HG03469 (cell line): ENCODE data around the gene TOPORS.
"Not testable (repeated sequence)": the region's sequence is repeated elsewhere in the genome, so short reads cannot be mapped to it uniquely, and the experiment has no call there.

Experiments used
- ATAC-seq: cut with Tn5 transposase; IDR thresholded peaks from one replicate; pipeline ENCODE4 v1.9.1; 2021; ENCODE audit warnings: mild to moderate bottlenecking, moderate library complexity, moderate number of reproducible peaks; ENCODE audit not compliant: unreplicated experiment

TOPORS gene

GRCh38 chr9:32566770-32567169 lies 14.4 kb upstream of the TOPORS start:
- no peak for ATAC-seq

DNA sequence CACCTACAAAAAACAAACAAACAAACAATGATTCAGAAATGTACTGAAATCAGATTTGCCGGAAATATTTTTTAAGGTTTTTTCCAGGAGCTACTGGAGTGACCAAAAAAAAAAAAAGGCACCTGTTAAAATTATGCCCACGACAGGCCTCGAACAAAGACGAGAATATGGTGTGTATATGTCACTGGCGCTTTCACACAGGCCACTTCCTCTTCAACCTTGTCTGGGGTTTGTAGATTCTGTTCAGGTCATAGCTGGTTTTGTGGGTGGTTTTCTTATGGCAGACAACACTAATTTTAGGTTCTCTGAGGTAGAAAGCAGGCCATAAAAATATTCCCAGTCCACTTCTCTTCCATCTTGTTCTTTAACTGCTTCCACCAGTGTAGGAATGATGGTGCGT lies 13.6 kb upstream of the TOPORS start:
- no peak for ATAC-seq

DNA sequence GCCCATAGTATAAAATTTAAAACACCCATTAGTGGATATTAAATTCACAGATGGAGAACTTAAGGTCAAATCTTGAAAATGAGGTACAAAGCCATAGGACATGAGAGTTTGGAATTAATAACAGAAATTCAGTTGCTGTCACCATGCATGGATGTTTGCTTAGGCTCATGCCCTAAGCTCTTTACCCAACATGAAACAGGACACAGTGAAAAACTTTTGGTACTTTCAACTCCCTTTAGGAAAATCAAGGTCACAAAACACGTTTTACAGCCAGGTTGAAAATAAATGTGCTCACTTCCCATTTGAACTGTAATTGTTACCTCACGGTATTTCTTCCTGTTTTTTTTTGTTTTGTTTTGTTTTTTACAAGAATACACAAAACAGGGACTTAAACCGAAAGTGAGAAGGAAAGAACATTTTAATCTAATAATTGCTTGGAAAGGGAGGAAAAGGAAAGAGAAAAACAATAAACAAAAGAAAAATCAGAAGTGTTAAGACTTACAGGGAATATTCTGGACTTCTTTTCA lies 6.1 kb upstream of the TOPORS start:
- ATAC-seq = no peak

DNA sequence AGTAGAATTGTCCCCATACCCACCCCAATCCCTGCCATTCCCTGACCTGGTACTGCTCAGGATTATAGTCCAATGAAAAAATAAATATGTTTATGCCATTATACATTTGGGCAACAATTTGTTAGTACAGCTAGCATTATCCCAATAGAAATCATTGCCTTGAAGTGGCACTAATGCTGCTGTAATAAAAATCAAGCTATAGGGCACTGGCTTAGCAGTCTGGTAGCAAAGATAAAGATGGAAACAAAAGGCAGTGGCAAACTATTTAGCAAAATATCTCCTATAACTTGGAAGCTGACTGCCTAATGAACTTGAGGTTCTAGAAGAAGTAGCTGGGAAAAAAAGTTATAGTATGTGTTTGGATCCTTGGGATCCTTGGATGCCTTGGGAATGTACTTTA lies 2.2 kb upstream of the TOPORS start:
- ATAC-seq = no peak

DNA sequence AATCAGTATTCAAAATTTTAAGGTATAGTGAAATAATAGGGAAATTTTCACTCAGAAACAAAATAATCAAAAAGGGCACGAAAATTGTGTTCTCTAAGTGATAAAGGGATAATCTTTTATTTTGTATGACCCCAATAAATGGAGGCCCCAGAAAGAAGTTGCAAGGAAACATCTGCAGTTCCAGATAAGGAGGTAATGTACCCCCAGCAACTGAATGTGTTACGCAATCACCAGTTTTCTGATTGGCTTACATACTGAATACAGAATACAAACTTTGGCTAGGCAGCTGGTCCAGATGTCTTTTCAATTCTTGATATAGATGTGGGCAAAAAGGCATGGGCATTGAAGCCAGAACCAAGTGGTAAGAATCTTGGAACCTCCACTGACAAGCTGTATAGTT lies 1.7 kb upstream of the TOPORS start:
- no peak for ATAC-seq

DNA sequence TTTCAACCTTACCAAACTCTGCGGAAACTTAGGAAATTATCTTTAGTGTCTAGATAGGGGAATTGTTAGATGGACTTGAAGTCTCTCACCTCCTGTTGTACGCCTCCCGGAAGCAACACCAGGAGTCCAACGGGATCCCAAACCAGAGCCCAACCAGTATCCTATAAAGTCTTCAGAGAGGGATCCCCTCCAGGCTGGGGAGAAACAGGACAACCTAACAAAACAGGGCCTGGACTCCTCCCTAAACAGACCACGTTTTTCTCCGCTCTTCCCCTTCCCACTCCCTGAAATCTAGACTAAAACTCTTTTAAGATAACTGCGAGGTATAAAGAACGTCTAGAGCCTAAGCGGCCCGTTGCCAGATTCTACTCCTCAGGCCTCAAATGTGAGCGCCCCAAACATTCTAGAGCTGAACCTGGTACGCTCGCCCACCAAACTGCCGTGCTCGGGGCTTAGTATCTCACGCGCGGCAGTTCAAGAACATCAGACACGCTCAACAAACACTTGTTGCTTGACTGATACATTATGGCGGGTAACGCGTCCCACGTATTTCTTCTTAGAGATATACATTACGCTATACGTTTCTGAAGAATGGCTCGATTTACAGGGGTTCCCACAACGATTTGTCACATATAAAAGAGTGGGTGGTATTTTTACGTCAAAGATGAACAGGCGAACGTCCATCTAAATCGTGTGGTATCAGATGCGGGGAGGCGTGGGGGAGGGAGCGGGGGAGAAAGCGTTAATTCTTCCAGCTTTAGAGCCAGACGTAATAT lies 922 bp downstream of the TOPORS start:
- ATAC-seq = no peak

- ATAC-seq = peak; percentile 47
Measured at GRCh38 chr9:32550562-32551275, 1.7 kb downstream of the TOPORS start.

DNA sequence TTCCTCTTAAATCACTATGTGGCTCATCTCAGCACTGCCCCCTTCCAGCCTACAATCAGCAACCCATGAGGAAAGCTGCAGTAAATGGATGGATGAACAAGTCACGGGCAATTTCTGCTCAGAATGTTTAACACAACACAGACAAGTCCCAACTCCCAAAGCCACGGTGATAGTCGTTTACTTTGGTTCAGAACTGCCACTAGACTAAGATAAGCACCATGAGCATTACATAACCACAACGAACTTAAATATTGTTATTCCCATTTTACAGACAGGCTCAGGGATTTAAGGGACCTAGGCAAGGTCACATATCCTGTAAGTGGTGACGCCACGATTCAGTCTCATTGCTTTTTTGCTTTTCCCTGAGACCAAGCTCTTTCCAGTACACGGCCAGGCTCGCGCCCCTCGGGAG lies 2.2 kb downstream of the TOPORS start:
- ATAC-seq = no peak

DNA sequence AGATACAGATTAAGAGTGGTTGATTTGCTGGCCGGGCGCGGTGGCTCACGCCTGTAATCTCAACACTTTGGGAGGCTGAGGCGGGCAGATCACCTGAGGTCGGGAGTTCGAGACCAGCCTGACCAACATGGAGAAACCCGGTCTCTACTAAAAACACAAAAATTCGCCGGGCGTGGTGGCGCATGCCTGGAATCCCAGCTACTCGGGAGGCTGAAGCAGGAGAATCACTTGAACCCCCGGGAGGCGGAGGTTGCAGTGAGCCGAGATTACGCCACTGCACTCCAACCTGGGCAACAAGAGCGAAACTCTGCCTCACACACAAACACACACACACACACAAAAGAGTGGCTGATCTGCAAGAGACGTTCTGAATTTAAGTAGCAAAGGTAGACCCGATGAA lies 4.2 kb downstream of the TOPORS start:
- ATAC-seq = not testable (repeated sequence)

GRCh38 chr9:32545884-32546283 lies 6.5 kb downstream of the TOPORS start:
- no peak for ATAC-seq

GRCh38 chr9:32543047-32543446 lies 9.3 kb downstream of the TOPORS start:
- ATAC-seq = no peak

DNA sequence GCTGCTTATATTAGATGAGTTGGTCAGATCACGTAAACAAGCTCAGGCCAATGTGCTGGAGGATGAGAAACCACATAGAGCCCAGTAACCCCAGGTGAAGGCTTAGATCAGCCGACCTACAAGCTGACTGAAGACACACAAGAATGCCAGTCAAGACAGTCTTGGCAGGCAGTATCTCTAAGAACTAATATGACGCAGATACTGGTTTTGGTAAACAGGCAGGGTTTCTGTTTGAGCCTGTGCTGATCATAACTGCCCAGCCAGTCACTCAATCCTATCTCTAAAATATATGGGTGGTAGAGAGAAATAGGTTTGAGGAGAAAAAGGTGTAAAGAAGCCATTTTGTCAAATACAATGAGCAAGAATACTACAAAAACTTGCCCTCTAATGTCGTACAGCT lies 18.6 kb downstream of the TOPORS start:
- ATAC-seq = no peak

GRCh38 chr9:32533336-32533735 lies 19.1 kb downstream of the TOPORS start:
- no peak for ATAC-seq

DNA sequence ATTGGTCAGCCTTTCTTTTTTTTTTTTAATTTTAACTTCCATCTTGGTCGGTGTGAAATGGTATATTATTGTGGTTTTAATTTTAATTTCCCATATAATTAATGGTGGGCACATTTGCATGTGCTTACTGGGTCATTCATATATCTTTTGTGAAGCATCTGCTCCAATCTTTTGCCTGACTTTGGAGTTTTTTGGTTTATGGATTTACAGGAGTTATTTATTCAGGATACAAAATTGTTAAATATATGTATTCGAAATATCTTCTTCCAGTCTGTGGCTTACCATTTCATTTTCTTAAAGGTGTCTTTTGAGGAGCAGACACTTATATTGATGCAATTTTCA lies 25.7 kb downstream of the TOPORS start:
- no peak for ATAC-seq

DNA sequence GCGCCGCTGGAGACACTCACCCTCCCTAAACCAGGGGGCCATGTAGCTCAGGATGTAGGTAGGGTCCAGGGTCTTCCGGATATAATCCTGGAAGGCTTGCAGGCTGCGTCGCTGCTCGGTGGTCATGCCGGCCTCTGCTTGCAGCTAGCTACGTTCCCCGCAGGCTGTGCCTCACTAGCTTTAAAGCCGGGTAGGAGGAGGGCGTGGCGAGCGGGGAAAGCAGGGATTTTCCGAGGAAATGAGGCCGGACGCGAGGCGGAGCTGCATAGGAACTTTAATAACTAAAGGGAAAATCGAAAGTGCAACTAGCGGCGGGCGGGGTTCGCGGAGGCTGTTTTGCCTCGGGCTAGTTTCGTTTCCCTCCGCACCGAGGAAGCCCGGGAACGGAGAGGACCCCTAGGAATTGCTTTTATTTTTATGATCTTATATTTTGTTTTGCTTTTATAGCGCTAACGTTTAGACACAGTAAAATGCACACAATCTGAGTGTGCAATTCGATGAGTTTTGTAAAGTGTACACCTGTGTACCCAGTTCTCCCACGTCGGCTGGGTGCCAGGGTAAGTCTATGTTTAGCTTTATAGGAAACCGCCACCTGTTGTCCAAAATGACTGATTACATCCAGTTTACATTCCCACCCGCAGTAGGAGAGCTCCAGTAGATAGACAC lies 26.2 kb downstream of the TOPORS start, which contains the start of gene RIGI:
Gene RIGI, minus strand, starts transcription at position 156 of the 666 bp plus-strand sequence. Its CDS starts 30 bp downstream, at position 126.
- peak; percentile 53 for ATAC-seq

GRCh38 chr9:32525709-32526030 lies 26.7 kb downstream of the TOPORS start:
- ATAC-seq = no peak

GRCh38 chr9:32524892-32525708 lies 27.3 kb downstream of the TOPORS start:
- peak; percentile 26 for ATAC-seq

- ATAC-seq = not testable (repeated sequence)
Measured at GRCh38 chr9:32524558-32524891, 27.9 kb downstream of the TOPORS start.

DNA sequence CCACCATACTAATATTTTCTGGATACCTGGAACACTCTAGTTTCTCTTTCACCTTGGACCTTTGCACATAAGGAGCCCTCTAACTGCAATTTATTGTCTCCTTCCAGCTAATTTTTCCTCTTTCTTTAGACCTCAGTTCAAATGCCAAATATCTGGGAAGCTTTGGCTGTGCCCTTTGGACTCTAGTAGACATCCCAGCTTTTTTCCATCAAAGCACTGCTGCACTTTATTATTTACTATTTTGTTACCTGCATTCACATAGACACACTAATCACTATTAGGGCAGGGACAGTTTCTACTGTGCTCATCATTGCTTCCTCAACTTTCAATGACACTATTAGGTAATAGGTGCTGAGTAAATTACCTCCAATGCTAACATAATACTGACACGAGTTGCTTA lies 28.5 kb downstream of the TOPORS start:
- no peak for ATAC-seq

DNA sequence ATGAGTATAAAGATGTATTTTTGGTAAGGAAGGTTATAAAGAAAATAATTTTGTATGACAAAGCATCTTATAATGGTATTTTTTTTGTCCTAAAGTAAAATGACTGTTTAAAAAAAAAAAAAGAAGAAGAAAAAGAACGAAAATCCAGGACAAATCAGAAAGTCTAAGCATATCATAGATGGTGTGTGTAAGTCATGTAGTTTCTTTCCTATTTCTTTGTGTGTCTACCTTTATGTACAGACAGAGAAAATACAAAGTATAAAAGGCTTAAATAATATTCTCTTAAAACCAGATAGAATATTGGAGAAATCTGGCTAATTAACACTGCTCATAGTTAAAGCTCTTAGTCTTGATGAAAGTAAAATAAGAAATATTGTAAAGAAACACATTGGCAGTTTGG lies 34.1 kb downstream of the TOPORS start:
- no peak for ATAC-seq

DNA sequence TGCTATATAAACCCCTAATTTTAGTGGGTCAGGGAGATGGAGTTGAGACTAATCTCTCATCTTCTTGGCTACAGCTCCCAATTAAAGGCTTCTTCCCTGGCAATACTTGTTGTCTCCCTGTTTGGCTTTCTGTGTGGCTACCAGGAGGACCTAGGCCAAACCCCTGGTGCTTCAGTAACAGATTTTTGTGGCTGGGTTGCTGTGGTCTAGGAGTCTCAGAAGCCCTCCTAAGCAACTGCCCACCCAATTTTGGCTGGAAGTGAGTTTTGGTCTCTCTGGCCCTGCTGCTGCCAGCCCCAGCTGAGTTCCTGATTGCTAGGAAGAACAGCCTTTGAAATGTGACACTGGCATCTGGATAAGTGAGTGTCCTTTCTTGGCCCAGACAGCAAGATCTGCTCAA lies 36.1 kb downstream of the TOPORS start:
- ATAC-seq = no peak
